ENCODE data around the gene BMP6. TPM values are rescaled to one million over a fixed set of nuclear protein-coding genes. Genes with fewer than 3 reads are reported as not detected.
A peak's percentile ranks its signal among the peaks of the same experiment; 100 is the strongest.

BMP6 gene
- total RNA-seq, 1 donor from 2014 or later: 0.44 TPM

DNA sequence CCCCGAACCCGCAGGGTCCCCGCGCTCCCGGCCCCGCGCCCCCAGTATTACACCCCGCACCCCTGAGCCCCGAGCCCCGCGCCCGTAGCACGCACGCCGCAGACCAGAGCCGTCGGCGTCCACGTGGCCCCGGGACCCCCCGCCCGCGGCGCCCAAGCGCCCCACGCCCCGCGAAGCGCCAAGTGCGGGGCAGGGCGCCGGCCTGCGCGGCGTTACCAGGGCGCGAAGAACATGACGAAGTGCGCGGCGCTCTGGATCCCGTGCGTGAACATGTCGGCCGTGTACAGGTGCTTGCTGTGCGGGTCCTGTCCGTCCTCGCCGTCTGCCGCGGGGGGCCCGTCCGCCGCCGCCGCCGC, 184.4 kb downstream of the BMP6 start:
- Mint-ChIP-seq H3K4me1 (peaks cover 17% of the 10 kb centered on the region), H3K36me3 (ENCODE audit: low read depth) (no peaks in the 10 kb centered on the region), H3K9me3 (no peaks in the 10 kb centered on the region), H3K4me3 (no peak overlapping the region), H3K27me3 (ENCODE audit: low read depth) (no peaks in the 10 kb centered on the region), H3K27ac (ENCODE audit: unreplicated experiment) (no peak overlapping the region)
- peak; percentile 5 for DNase-seq (ENCODE audit: low read depth, low spot score)
- TF ChIP-seq, protein P1, sequence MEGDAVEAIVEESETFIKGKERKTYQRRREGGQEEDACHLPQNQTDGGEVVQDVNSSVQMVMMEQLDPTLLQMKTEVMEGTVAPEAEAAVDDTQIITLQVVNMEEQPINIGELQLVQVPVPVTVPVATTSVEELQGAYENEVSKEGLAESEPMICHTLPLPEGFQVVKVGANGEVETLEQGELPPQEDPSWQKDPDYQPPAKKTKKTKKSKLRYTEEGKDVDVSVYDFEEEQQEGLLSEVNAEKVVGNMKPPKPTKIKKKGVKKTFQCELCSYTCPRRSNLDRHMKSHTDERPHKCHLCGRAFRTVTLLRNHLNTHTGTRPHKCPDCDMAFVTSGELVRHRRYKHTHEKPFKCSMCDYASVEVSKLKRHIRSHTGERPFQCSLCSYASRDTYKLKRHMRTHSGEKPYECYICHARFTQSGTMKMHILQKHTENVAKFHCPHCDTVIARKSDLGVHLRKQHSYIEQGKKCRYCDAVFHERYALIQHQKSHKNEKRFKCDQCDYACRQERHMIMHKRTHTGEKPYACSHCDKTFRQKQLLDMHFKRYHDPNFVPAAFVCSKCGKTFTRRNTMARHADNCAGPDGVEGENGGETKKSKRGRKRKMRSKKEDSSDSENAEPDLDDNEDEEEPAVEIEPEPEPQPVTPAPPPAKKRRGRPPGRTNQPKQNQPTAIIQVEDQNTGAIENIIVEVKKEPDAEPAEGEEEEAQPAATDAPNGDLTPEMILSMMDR (conservative IDR thresholded peaks at IDR 0.05): no peak

DNA sequence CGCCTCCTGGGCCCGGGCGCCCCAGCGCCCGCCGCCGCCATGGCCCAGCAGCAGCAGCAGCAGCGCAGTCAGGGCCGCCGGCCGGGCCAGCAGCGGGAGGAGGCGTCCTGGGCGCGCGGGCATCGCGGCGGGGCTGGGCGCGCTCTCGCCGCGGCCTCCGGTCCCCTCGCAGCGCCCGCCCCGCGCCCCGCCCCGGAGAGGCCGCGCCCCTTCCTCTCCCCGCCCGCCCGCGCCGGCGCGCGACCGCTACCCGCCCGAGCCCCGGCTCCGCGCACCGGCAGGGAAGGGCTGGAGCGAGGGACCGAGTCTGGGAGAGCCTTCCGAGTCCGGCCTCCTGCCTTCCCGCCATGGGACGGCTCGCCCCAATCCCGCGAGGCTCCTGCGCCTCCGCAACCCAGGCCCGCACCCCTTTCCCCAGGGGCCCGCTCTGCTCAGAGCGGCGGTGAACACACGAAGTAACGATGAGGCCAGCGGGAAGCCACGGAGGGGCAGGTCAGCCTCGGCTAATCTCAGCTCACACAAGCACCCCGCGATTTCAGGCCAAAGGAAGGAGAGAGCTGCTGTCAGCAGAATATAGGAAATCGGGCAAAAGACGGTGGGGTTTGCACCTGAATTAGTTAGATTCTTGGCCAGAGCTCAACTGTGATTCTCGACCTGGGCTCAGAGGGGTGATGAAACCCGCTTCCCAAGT, 184.9 kb downstream of the BMP6 start, which contains the start of gene TXNDC5:
Gene TXNDC5 (minus strand): TSS at position 135 of the 691 bp plus-strand sequence. CDS start 12 bp downstream, at position 123.
- Mint-ChIP-seq H3K9me3 (no peaks in the 10 kb centered on the region), H3K36me3 (ENCODE audit: low read depth) (no peaks in the 10 kb centered on the region), H3K4me1 (peaks cover 17% of the 10 kb centered on the region), H3K27ac (ENCODE audit: unreplicated experiment) (peak within 1 kb of the TSS; percentile 90), H3K4me3 (peak within 1 kb of the TSS; percentile 91), H3K27me3 (ENCODE audit: low read depth) (peaks cover 1% of the 10 kb centered on the region)
- peak; percentile 66 for DNase-seq (ENCODE audit: low read depth, low spot score)
- TF ChIP-seq, protein P1 (conservative IDR thresholded peaks at IDR 0.05): no peak

DNA sequence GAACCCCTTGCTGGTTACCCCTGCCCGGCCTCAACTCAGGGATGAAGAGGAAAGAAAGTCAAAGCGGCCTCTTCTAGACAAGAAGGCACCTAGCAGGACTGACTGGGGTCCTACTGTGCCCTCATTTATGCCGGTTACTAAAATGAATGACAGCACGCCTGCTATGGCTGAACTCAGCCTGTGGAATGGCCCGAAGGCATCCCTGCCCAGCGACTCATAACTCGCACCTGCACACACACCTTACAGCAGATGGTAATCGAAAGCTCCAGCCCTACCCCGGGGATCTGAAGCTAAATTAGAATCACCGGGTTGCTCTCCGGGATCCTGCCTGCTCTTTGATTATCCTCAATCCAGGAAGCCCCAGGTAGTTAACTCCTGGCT, 185.4 kb downstream of the BMP6 start:
- no peak overlapping the region for H3K4me3 Mint-ChIP-seq
- no peaks in the 10 kb centered on the region for H3K36me3 Mint-ChIP-seq (ENCODE audit: low read depth)
- H3K4me1 Mint-ChIP-seq: peaks cover 17% of the 10 kb centered on the region
- DNase-seq (ENCODE audit: low read depth, low spot score): no peak
- TF ChIP-seq, protein P1 (conservative IDR thresholded peaks at IDR 0.05): no peak
- no peak overlapping the region for H3K27ac Mint-ChIP-seq (ENCODE audit: unreplicated experiment)
- H3K9me3 Mint-ChIP-seq: no peaks in the 10 kb centered on the region
- H3K27me3 Mint-ChIP-seq (ENCODE audit: low read depth): peaks cover 2% of the 10 kb centered on the region

DNA sequence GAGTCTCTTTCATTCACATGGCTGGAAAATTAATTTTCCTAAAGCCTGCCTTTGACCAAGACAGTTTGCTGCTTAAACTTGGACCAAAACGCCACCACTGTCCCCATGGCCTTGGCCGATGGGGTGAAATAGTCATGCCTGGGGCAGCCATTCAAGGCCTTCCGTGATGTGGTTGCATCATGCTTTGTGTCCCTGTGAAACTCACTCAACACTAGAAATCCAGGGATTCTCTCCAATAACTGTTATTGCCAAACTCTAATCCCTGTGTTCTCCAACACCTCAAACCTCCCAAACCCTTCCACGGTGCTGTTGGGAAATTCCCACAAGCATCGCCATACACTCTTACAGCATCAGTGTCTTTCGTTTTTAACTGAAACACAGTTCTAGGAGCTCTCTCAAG, 186.1 kb downstream of the BMP6 start:
- TF ChIP-seq, protein P1 (conservative IDR thresholded peaks at IDR 0.05): no peak
- Mint-ChIP-seq H3K9me3 (no peaks in the 10 kb centered on the region), H3K27me3 (ENCODE audit: low read depth) (peaks cover 2% of the 10 kb centered on the region), H3K4me1 (peaks cover 17% of the 10 kb centered on the region), H3K27ac (ENCODE audit: unreplicated experiment) (no peak overlapping the region), H3K36me3 (ENCODE audit: low read depth) (no peaks in the 10 kb centered on the region), H3K4me3 (no peak overlapping the region)
- no peak for DNase-seq (ENCODE audit: low read depth, low spot score)

DNA sequence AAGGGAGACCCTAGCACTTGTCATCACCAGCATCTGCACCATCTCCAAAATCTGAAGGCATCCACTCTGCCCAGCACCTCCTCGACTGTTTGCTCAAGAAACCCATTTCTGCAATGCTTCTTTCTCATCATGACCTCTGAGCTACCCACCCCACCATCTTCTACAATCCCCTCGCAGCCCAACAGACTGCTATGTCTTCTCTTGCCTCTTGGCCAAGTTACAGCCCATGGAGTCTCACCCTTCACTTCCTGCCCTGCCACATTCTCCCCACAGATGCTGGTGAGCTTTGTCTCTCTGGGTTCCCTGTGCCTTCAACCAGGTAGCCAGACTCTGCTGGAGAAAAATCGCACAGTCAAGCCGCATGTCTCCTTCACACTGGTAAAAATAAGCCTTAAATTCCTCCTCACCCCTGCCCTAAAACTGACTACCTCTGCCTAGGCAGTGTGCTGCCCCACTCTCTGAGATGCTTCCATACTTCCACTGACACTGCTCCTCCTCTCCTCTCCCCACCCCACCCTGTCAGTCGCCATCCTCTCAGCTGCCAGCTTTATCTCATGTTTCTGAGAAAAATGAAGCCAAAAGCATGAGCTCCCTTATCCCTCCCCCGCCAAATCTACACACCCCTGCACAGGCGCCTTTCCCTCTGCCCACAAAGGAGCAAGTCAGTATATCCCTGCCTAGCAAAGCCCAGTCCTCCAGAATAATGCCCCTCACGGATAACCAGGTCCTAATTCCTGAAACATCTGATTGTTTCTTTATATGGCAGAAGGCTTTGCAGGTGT, 187.0 kb downstream of the BMP6 start:
- no peak for DNase-seq (ENCODE audit: low read depth, low spot score)
- H3K4me3 Mint-ChIP-seq: no peak overlapping the region
- TF ChIP-seq, protein P1 (conservative IDR thresholded peaks at IDR 0.05): no peak
- peaks cover 2% of the 10 kb centered on the region for H3K27me3 Mint-ChIP-seq (ENCODE audit: low read depth)
- H3K9me3 Mint-ChIP-seq: no peaks in the 10 kb centered on the region
- no peaks in the 10 kb centered on the region for H3K36me3 Mint-ChIP-seq (ENCODE audit: low read depth)
- H3K27ac Mint-ChIP-seq (ENCODE audit: unreplicated experiment): no peak overlapping the region
- peaks cover 13% of the 10 kb centered on the region for H3K4me1 Mint-ChIP-seq
